Measurements from ENCODE around the gene ERBB4. TPM values are rescaled to one million over a fixed set of nuclear protein-coding genes. Genes with fewer than 3 reads are reported as not detected.

The ERBB4 gene
- total RNA-seq, 1 experiment from 2014 or later = 0.15 TPM

DNA sequence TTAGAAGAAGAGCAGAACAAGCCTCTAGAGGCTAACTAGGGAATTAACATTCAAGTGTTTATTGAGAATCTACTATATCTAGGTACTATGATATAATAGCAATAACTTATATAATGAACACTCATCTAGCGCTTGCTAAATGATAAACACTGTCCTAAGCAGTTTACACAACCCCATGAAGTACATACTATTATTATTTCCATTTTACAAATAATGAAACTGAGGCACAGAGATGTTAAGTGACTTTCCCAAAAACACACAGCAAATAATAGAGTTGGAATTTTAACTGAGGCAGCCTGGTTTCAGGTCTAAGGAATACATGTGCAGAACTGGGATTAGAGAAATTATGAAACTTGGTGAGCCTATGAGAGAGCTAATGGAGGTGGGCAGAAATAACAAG is 1088.8 kb downstream of the ERBB4 start:
- intact Hi-C loops (cut with micrococcal nuclease; ENCODE audit: unreplicated experiment) (loop anchor here (10.0 kb wide), 1 partner anchor 365 kb away; no protein-coding TSS in a partner anchor), in situ Hi-C loops (cut with HindIII; ENCODE audit: low pct_unique_long_range_greater_than_20kb, low sequenced_read_pairs) (no loop called here)
- Histone ChIP-seq H3K4me3 (ENCODE audit: low read depth in 2 of 2, low read length in 2 of 2) (no peak overlapping the region), H3K27me3 (ENCODE audit: control insufficient read depth, insufficient read depth, low read length) (no peaks in the 10 kb centered on the region), H3K36me3 (ENCODE audit: control insufficient read depth, insufficient read depth, low read length) (no peaks in the 10 kb centered on the region), H3K9me3 (ENCODE audit: control insufficient read depth, insufficient read depth, low read depth, low read length) (no peaks in the 10 kb centered on the region), H3K27ac (ENCODE audit: low read length) (no peak overlapping the region), H3K4me1 (ENCODE audit: control insufficient read depth, insufficient read depth, low read length) (no peaks in the 10 kb centered on the region)
- POLR2A ChIA-PET = no interaction called here
- BruUV-seq (replicated peaks) = no TSS peak
- TF ChIP-seq POLR2AphosphoS5 (IDR thresholded peaks at IDR 0.05; ENCODE audit: low read depth, low read length) (no peak), SIN3A (IDR thresholded peaks at IDR 0.05; ENCODE audit: borderline replicate concordance, insufficient read depth, low read depth, low read length) (no peak), TCF7L2 (IDR thresholded peaks at IDR 0.05; ENCODE audit: low read depth, low read length) (no peak)
- TF ChIP-seq, protein P1, sequence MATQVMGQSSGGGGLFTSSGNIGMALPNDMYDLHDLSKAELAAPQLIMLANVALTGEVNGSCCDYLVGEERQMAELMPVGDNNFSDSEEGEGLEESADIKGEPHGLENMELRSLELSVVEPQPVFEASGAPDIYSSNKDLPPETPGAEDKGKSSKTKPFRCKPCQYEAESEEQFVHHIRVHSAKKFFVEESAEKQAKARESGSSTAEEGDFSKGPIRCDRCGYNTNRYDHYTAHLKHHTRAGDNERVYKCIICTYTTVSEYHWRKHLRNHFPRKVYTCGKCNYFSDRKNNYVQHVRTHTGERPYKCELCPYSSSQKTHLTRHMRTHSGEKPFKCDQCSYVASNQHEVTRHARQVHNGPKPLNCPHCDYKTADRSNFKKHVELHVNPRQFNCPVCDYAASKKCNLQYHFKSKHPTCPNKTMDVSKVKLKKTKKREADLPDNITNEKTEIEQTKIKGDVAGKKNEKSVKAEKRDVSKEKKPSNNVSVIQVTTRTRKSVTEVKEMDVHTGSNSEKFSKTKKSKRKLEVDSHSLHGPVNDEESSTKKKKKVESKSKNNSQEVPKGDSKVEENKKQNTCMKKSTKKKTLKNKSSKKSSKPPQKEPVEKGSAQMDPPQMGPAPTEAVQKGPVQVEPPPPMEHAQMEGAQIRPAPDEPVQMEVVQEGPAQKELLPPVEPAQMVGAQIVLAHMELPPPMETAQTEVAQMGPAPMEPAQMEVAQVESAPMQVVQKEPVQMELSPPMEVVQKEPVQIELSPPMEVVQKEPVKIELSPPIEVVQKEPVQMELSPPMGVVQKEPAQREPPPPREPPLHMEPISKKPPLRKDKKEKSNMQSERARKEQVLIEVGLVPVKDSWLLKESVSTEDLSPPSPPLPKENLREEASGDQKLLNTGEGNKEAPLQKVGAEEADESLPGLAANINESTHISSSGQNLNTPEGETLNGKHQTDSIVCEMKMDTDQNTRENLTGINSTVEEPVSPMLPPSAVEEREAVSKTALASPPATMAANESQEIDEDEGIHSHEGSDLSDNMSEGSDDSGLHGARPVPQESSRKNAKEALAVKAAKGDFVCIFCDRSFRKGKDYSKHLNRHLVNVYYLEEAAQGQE (IDR thresholded peaks at IDR 0.05; ENCODE audit: insufficient read depth in 1 of 2, low read depth in 2 of 2, low read length in 1 of 2) = no peak
- TF ChIP-seq, protein P2, sequence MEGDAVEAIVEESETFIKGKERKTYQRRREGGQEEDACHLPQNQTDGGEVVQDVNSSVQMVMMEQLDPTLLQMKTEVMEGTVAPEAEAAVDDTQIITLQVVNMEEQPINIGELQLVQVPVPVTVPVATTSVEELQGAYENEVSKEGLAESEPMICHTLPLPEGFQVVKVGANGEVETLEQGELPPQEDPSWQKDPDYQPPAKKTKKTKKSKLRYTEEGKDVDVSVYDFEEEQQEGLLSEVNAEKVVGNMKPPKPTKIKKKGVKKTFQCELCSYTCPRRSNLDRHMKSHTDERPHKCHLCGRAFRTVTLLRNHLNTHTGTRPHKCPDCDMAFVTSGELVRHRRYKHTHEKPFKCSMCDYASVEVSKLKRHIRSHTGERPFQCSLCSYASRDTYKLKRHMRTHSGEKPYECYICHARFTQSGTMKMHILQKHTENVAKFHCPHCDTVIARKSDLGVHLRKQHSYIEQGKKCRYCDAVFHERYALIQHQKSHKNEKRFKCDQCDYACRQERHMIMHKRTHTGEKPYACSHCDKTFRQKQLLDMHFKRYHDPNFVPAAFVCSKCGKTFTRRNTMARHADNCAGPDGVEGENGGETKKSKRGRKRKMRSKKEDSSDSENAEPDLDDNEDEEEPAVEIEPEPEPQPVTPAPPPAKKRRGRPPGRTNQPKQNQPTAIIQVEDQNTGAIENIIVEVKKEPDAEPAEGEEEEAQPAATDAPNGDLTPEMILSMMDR (IDR thresholded peaks at IDR 0.05) = no peak
- CTCF ChIA-PET = no interaction called here
- ATAC-seq = no peak
- no peak for DNase-seq (ENCODE audit: low read depth, low spot score)

DNA sequence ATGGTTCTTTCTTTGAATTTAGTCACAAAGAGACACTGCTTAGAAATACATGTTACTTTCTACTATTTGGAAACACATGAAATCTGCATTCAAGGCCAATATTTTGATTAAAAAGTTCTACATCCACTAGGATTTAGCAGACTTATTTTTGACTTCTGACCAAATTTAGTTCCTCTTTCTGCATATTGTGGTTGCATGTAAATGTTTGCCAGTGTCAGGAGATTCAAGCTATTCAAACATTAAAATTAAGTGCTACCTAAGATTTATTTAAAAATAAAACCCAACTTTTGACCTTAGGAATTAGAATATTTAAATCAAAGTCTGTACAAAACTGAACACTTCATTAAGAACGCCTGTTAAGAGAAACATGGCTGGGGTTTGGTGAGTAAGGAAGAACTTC is 1091.1 kb downstream of the ERBB4 start:
- DNase-seq (ENCODE audit: low read depth, low spot score) = no peak
- Histone ChIP-seq H3K27ac (ENCODE audit: low read length) (no peak overlapping the region), H3K4me3 (ENCODE audit: low read depth in 2 of 2, low read length in 2 of 2) (no peak overlapping the region), H3K4me1 (ENCODE audit: control insufficient read depth, insufficient read depth, low read length) (no peaks in the 10 kb centered on the region), H3K36me3 (ENCODE audit: control insufficient read depth, insufficient read depth, low read length) (no peaks in the 10 kb centered on the region), H3K27me3 (ENCODE audit: control insufficient read depth, insufficient read depth, low read length) (no peaks in the 10 kb centered on the region), H3K9me3 (ENCODE audit: control insufficient read depth, insufficient read depth, low read depth, low read length) (no peaks in the 10 kb centered on the region)
- no peak for ATAC-seq
- in situ Hi-C loops (cut with HindIII; ENCODE audit: low pct_unique_long_range_greater_than_20kb, low sequenced_read_pairs) = no loop called here
- CTCF ChIA-PET = no interaction called here
- POLR2A ChIA-PET = no interaction called here
- no peak for TF ChIP-seq SIN3A (IDR thresholded peaks at IDR 0.05; ENCODE audit: borderline replicate concordance, insufficient read depth, low read depth, low read length)
- TF ChIP-seq TCF7L2 (IDR thresholded peaks at IDR 0.05; ENCODE audit: low read depth, low read length) = no peak
- no peak for TF ChIP-seq POLR2AphosphoS5 (IDR thresholded peaks at IDR 0.05; ENCODE audit: low read depth, low read length)
- TF ChIP-seq, protein P2 (IDR thresholded peaks at IDR 0.05) = no peak
- intact Hi-C loops (cut with micrococcal nuclease; ENCODE audit: unreplicated experiment) = no loop called here
- BruUV-seq (replicated peaks) = no TSS peak
